A673 (cell line): ENCODE measurements around the gene STARD10.

ENCODE experiments used
- CTCF ChIP-seq: fragments of 300-800, 200-600 bp; sonication (generic); conservative IDR thresholded peaks from 2 replicates; pipeline ENCODE4 v1.5.1; 2017; ENCODE audit warnings: low read depth, mild to moderate bottlenecking, antibody characterized with exemption, low read length, moderate library complexity, mixed read lengths
- EZH2 ChIP-seq: fragments of 200-600 bp; sonication (generic); IDR thresholded peaks from 2 replicates; pipeline ENCODE4 v1.6.1; 2017; ENCODE audit warnings: borderline replicate concordance, low read depth, mild to moderate bottlenecking, mixed read lengths, antibody characterized with exemption, low read length; ENCODE audit not compliant: poor library complexity, severe bottlenecking

- no peak for TF ChIP-seq CTCF
- TF ChIP-seq EZH2, result no peak
These were observed 74.7 kb downstream of the STARD10 start for GRCh38 chr11:72719144-72719543.
